ENCODE data around the gene HOXA6.

- TF ChIP-seq CTCF (IDR thresholded peaks at IDR 0.05) (no peak), POLR2A (IDR thresholded peaks at IDR 0.05) (no peak), EP300 (IDR thresholded peaks at IDR 0.05) (no peak)
Measured at GRCh38 chr7:27118580-27118979, 29.0 kb downstream of the HOXA6 start.
